Activated naive CD8-positive, alpha-beta T cell treated with anti-CD3 and anti-CD28 coated beads, Interleukin-2, amount 50 U/mL, for 24 hours (primary cell): ENCODE data around the gene CDC25B.
"Not testable (repeated sequence)": the region's sequence is repeated elsewhere in the genome, so short reads cannot be mapped to it uniquely, and the experiment has no call there.

Source experiments
- ATAC-seq: fragments of 150-1000 bp; cut with Tn5 transposase; one replicate; pipeline ENCODE4 v1.10.0; 2021
- DNase-seq: peaks from one replicate; pipeline ENCODE4 v3.0.0; 2021
- H3K27ac Mint-ChIP-seq: one replicate; pipeline ENCODE4 v1.8.0; 2021; ENCODE audit warnings: mild to moderate bottlenecking, mixed read lengths
- H3K27me3 Mint-ChIP-seq: one replicate; pipeline ENCODE4 v1.8.0; 2021; ENCODE audit warnings: mixed read lengths
- H3K36me3 Mint-ChIP-seq: one replicate; pipeline ENCODE4 v1.8.0; 2021; ENCODE audit warnings: low read depth, mixed read lengths
- H3K4me1 Mint-ChIP-seq: one replicate; pipeline ENCODE4 v1.8.0; 2021; ENCODE audit warnings: mixed read lengths
- H3K4me3 Mint-ChIP-seq: one replicate; pipeline ENCODE4 v1.8.0; 2021; ENCODE audit warnings: mild to moderate bottlenecking, moderate library complexity, mixed read lengths
- H3K9me3 Mint-ChIP-seq: one replicate; pipeline ENCODE4 v1.8.0; 2021; ENCODE audit warnings: mixed read lengths

Gene CDC25B

GRCh38 chr20:3840201-3840600, 44.1 kb downstream of the CDC25B start:
- H3K4me1 Mint-ChIP-seq, H3K4me3 Mint-ChIP-seq, DNase-seq, H3K9me3 Mint-ChIP-seq, H3K36me3 Mint-ChIP-seq, ATAC-seq, H3K27ac Mint-ChIP-seq, H3K27me3 Mint-ChIP-seq: not testable (repeated sequence)

- ATAC-seq (no peak), DNase-seq (no peak)
- Mint-ChIP-seq H3K27ac (no peak overlapping the region), H3K4me1 (peaks cover 11% of the 10 kb centered on the region), H3K4me3 (no peak overlapping the region), H3K9me3 (no peaks in the 10 kb centered on the region), H3K36me3 (no peaks in the 10 kb centered on the region), H3K27me3 (no peaks in the 10 kb centered on the region)
Observed at GRCh38 chr20:3842348-3842930, 46.3 kb downstream of the CDC25B start.

- ATAC-seq (no peak), DNase-seq (no peak)
- no peak overlapping the region for H3K4me3 Mint-ChIP-seq
- no peaks in the 10 kb centered on the region for H3K36me3 Mint-ChIP-seq
- no peaks in the 10 kb centered on the region for H3K27me3 Mint-ChIP-seq
- H3K4me1 Mint-ChIP-seq: peaks cover 19% of the 10 kb centered on the region
- H3K9me3 Mint-ChIP-seq: no peaks in the 10 kb centered on the region
- no peak overlapping the region for H3K27ac Mint-ChIP-seq
Observed at GRCh38 chr20:3843490-3843889, 47.4 kb downstream of the CDC25B start.

GRCh38 chr20:3843990-3844619, 48.0 kb downstream of the CDC25B start:
- not testable (repeated sequence) for ATAC-seq, H3K27ac Mint-ChIP-seq, H3K36me3 Mint-ChIP-seq, H3K27me3 Mint-ChIP-seq, DNase-seq, H3K4me3 Mint-ChIP-seq, H3K9me3 Mint-ChIP-seq
- H3K4me1 Mint-ChIP-seq: peaks cover 23% of the 10 kb centered on the region

- H3K4me1 Mint-ChIP-seq: peaks cover 25% of the 10 kb centered on the region
- H3K27me3 Mint-ChIP-seq: no peaks in the 10 kb centered on the region
- peak overlapping the region; percentile 92 for H3K4me3 Mint-ChIP-seq
- H3K9me3 Mint-ChIP-seq: no peaks in the 10 kb centered on the region
- H3K36me3 Mint-ChIP-seq: peaks cover 5% of the 10 kb centered on the region
- DNase-seq: no peak
- no peak for ATAC-seq
- H3K27ac Mint-ChIP-seq: peak overlapping the region; percentile 87
Observed at GRCh38 chr20:3846378-3846739, 50.2 kb downstream of the CDC25B start.

- ATAC-seq: peak; percentile 95
- no peaks in the 10 kb centered on the region for H3K9me3 Mint-ChIP-seq
- peak within 1 kb of the TSS; percentile 92 for H3K4me3 Mint-ChIP-seq
- H3K36me3 Mint-ChIP-seq: peaks cover 5% of the 10 kb centered on the region
- peaks cover 25% of the 10 kb centered on the region for H3K4me1 Mint-ChIP-seq
- peak within 1 kb of the TSS; percentile 87 for H3K27ac Mint-ChIP-seq
- H3K27me3 Mint-ChIP-seq: no peaks in the 10 kb centered on the region
- peak; percentile 90 for DNase-seq
Observed at GRCh38 chr20:3846740-3847428, 50.8 kb downstream of the CDC25B start, which contains the start of gene MAVS. TSS of gene MAVS (plus strand) at chr20:3846834. CDS start at chr20:3854625, 7,791 bp downstream.

- ATAC-seq: no peak
- Mint-ChIP-seq H3K4me3 (peak overlapping the region; percentile 92), H3K27me3 (no peaks in the 10 kb centered on the region), H3K27ac (peak overlapping the region; percentile 87), H3K36me3 (peaks cover 5% of the 10 kb centered on the region), H3K4me1 (peaks cover 25% of the 10 kb centered on the region), H3K9me3 (no peaks in the 10 kb centered on the region)
- no peak for DNase-seq
Observed at GRCh38 chr20:3847429-3847940, 51.4 kb downstream of the CDC25B start.

GRCh38 chr20:3848565-3848964, 52.5 kb downstream of the CDC25B start:
- Mint-ChIP-seq H3K9me3 (no peaks in the 10 kb centered on the region), H3K27ac (peak overlapping the region; percentile 63), H3K27me3 (no peaks in the 10 kb centered on the region), H3K4me1 (peaks cover 25% of the 10 kb centered on the region), H3K36me3 (peaks cover 5% of the 10 kb centered on the region), H3K4me3 (peak overlapping the region; percentile 92)
- ATAC-seq (no peak), DNase-seq (no peak)

GRCh38 chr20:3854462-3854871, 58.4 kb downstream of the CDC25B start:
- H3K27ac Mint-ChIP-seq: no peak overlapping the region
- H3K4me3 Mint-ChIP-seq: no peak overlapping the region
- DNase-seq: no peak
- no peaks in the 10 kb centered on the region for H3K9me3 Mint-ChIP-seq
- ATAC-seq: peak; percentile 36
- peaks cover 10% of the 10 kb centered on the region for H3K36me3 Mint-ChIP-seq
- peaks cover 9% of the 10 kb centered on the region for H3K4me1 Mint-ChIP-seq
- H3K27me3 Mint-ChIP-seq: no peaks in the 10 kb centered on the region
